OCI-LY1 (cell line): ENCODE data around the gene SLC51B.

Experiments used
- H2AFZ ChIP-seq: fragments of 200-600 bp; sonication (generic), shearing (Covaris generic); 2 replicates; pipeline ENCODE4 v1.6.0; 2014; ENCODE audit warnings: antibody characterized with exemption, mild to moderate bottlenecking, low read length
- H3F3A ChIP-seq: fragments of 200-600 bp; sonication (generic), shearing (Covaris generic); 2 replicates; pipeline ENCODE4 v1.6.0; 2014; ENCODE audit warnings: mild to moderate bottlenecking, antibody characterized with exemption, low read length, moderate library complexity; ENCODE audit not compliant: insufficient read depth
- H3K27ac ChIP-seq: fragments of 200-600 bp; sonication (generic); 2 replicates; pipeline ENCODE4 v1.5.1; 2014; ENCODE audit warnings: low read length, mixed run types, mild to moderate bottlenecking, low read depth; ENCODE audit not compliant: poor library complexity, severe bottlenecking
- H3K27me3 ChIP-seq: fragments of 200-600 bp; sonication (generic); 2 replicates; pipeline ENCODE4 v1.6.0; 2014; ENCODE audit warnings: antibody characterized with exemption, mild to moderate bottlenecking, low read length, moderate library complexity; ENCODE audit not compliant: insufficient read depth
- H3K36me3 ChIP-seq: fragments of 200-600 bp; sonication (generic); 2 replicates; pipeline ENCODE4 v1.6.1; 2014; ENCODE audit warnings: mild to moderate bottlenecking, antibody characterized with exemption, low read length, moderate library complexity, mixed read lengths; ENCODE audit not compliant: insufficient read depth
- H3K4me1 ChIP-seq: fragments of 200-600 bp; sonication (generic); 2 replicates; pipeline ENCODE4 v1.5.1; 2014; ENCODE audit warnings: mild to moderate bottlenecking, low read length, moderate library complexity; ENCODE audit not compliant: insufficient read depth, severe bottlenecking
- H3K4me2 ChIP-seq: fragments of 200-600 bp; sonication (generic), shearing (Covaris generic); 2 replicates; pipeline ENCODE4 v1.6.1; 2014; ENCODE audit warnings: low read length
- H3K4me3 ChIP-seq: fragments of 200-600 bp; sonication (generic); 2 replicates; pipeline ENCODE4 v1.5.1; 2014; ENCODE audit warnings: low read length, low read depth, mild to moderate bottlenecking, mixed read lengths; ENCODE audit not compliant: poor library complexity, severe bottlenecking
- H3K79me2 ChIP-seq: fragments of 200-600 bp; shearing (Covaris generic); 2 replicates; pipeline ENCODE4 v1.6.1; 2016; ENCODE audit warnings: mixed run types, low read length, mixed read lengths; ENCODE audit not compliant: insufficient read depth
- H3K9ac ChIP-seq: fragments of 200-600 bp; sonication (generic), shearing (Covaris generic); 2 replicates; pipeline ENCODE4 v1.6.1; 2014; ENCODE audit warnings: mild to moderate bottlenecking, low read length, mixed read lengths
- H3K9me2 ChIP-seq: fragments of 200-600 bp; sonication (generic), shearing (Covaris generic); 2 replicates; pipeline ENCODE4 v1.6.1; 2014; ENCODE audit warnings: low read depth, mild to moderate bottlenecking, low read length, mixed read lengths
- H3K9me3 ChIP-seq: fragments of 200-600 bp; shearing (Covaris generic); 2 replicates; pipeline ENCODE4 v1.6.1; 2014; ENCODE audit warnings: low read length, mixed read lengths
- H4K20me1 ChIP-seq: fragments of 200-600 bp; sonication (generic), shearing (Covaris generic); 2 replicates; pipeline ENCODE4 v1.6.0; 2016; ENCODE audit warnings: mild to moderate bottlenecking, low read length; ENCODE audit not compliant: insufficient read depth
- EZH2 ChIP-seq: fragments of 200-600 bp; sonication (generic), shearing (Covaris generic); IDR thresholded peaks from 2 replicates; pipeline ENCODE4 v1.8.0; 2017; ENCODE audit warnings: borderline replicate concordance, mixed run types, mild to moderate bottlenecking, antibody characterized with exemption, low read length, moderate library complexity, mixed read lengths
- TF ChIP-seq, protein P1 (sequence below): fragments of 200-600 bp; sonication (generic), shearing (Covaris generic); IDR thresholded peaks from 2 replicates; pipeline ENCODE4 v1.5.1; 2017; ENCODE audit warnings: mild to moderate bottlenecking, antibody characterized with exemption, low read length, moderate library complexity, mixed read lengths

The SLC51B gene

DNA sequence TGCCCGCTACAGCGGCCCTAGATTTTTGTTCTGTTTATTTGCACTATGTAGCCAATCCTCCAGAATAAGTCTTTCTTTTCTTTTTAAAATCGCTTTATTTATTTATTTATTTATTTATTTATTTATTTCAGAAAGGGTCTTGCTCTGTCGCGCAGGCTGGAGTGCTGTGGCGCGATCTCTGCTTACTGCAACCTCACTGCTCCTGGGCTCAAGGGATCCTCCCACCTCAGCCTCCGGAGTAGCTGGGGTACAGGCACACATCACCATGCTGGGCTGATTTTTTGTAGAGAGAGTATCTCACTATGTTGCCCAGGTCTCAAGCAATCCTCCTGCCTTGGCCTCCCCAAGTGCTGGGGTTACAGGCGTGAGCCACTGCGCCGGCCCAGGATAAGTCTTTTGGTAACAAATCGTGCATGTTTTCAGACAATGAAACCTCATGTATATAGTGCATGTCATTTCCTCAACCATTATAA lies 15.4 kb upstream of the SLC51B start:
- Histone ChIP-seq H3F3A (no peaks in the 10 kb centered on the region; the same call in 1 of the 2 replicates), H3K9me3 (no peaks in the 10 kb centered on the region), H3K36me3 (peaks cover 19% of the 10 kb centered on the region; the same call in 1 of the 2 replicates), H3K9me2 (no peaks in the 10 kb centered on the region), H3K4me2 (peak overlapping the region; percentile 93; the same call in 1 of the 2 replicates), H3K27me3 (no peaks in the 10 kb centered on the region), H3K9ac (no peak overlapping the region), H3K79me2 (peaks cover 5% of the 10 kb centered on the region), H4K20me1 (no peaks in the 10 kb centered on the region), H3K4me1 (peaks cover 15% of the 10 kb centered on the region), H3K4me3 (peak overlapping the region; percentile 88), H2AFZ (no peak overlapping the region), H3K27ac (no peak overlapping the region)
- TF ChIP-seq EZH2, result no peak
- TF ChIP-seq, protein P1, sequence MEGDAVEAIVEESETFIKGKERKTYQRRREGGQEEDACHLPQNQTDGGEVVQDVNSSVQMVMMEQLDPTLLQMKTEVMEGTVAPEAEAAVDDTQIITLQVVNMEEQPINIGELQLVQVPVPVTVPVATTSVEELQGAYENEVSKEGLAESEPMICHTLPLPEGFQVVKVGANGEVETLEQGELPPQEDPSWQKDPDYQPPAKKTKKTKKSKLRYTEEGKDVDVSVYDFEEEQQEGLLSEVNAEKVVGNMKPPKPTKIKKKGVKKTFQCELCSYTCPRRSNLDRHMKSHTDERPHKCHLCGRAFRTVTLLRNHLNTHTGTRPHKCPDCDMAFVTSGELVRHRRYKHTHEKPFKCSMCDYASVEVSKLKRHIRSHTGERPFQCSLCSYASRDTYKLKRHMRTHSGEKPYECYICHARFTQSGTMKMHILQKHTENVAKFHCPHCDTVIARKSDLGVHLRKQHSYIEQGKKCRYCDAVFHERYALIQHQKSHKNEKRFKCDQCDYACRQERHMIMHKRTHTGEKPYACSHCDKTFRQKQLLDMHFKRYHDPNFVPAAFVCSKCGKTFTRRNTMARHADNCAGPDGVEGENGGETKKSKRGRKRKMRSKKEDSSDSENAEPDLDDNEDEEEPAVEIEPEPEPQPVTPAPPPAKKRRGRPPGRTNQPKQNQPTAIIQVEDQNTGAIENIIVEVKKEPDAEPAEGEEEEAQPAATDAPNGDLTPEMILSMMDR, result no peak

DNA sequence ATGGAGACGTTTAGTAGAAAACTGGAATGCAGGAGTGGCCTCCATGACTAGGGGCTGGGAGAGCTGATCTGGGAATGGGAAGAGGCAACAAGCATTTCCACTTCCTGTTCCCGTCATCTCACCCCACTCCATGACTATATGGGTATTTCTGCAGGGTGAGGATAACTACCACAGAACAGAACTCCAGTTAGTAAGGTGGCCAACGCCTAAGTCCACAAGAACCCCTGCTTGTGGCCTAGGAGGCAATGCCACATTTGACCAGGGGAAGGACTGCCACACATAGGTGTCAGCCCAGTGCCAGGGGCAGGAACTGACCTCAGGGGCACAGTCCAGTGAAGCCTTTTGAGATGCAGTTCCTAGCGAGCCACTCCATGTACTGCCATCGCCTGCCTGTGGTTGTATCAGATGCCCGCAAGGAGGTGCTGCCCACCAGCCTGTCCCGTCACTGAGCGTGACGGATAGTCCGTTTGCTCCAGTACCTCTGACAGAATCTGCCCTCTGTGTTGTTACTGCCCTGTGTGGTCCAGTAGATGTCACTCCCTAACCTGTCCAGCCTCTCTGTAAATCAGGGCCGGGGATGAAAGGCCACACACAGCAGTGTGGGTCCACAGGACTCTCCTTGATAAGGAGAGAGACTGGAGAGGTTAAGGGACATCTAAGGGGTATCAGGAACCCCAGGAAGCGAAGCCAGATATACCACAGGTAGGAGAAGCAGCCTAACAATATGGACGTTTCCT lies 12.2 kb upstream of the SLC51B start:
- Histone ChIP-seq H3K4me2 (0 out of 2 replicates have a peak overlapping the region, but pooled peaks have one; percentile 4), H3K27ac (no peak overlapping the region), H3K79me2 (peaks cover 5% of the 10 kb centered on the region), H3F3A (no peaks in the 10 kb centered on the region), H4K20me1 (no peaks in the 10 kb centered on the region), H3K27me3 (no peaks in the 10 kb centered on the region), H3K9ac (no peak overlapping the region), H3K4me1 (peaks cover 11% of the 10 kb centered on the region), H2AFZ (no peak overlapping the region), H3K9me3 (no peaks in the 10 kb centered on the region), H3K9me2 (no peaks in the 10 kb centered on the region), H3K4me3 (no peak overlapping the region), H3K36me3 (no peaks in the 10 kb centered on the region)
- TF ChIP-seq, protein P1, result peak; percentile 75
- TF ChIP-seq EZH2, result no peak

DNA sequence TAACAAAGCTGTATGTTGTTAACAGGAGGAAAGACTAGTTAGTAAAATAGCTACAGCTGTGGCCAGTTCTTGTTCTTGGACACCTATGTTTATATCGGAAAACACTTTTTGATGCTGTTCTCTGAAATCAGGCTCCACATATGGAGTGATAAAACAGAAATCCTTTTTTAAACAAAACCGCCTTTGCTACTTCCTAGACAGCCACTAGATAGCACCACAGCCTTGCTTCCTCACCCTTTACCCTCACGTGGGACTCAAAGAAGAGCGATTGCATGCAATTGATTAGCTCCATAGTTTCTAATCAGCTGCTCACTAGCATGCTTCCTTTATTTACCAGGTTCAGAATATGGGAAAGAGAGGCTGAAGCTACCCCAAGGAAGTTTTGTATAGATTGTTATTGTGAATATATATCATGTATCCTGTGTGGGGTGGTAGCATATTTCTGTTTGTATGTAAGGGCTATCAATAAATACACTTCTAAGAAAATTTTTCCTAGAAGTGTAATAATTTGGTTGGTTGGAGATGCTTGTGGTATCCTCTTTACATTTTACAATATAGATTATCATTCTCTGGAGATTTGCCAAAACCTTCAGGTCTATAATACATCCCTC lies 11.4 kb upstream of the SLC51B start:
- Histone ChIP-seq H3F3A (no peaks in the 10 kb centered on the region), H3K79me2 (peaks cover under 1% of the 10 kb centered on the region), H3K9ac (no peak overlapping the region), H3K9me2 (no peaks in the 10 kb centered on the region), H2AFZ (no peak overlapping the region), H3K4me3 (no peak overlapping the region), H3K4me2 (no peak overlapping the region), H4K20me1 (no peaks in the 10 kb centered on the region), H3K9me3 (no peaks in the 10 kb centered on the region), H3K4me1 (peaks cover 3% of the 10 kb centered on the region), H3K27ac (no peak overlapping the region), H3K36me3 (no peaks in the 10 kb centered on the region), H3K27me3 (no peaks in the 10 kb centered on the region)
- TF ChIP-seq, protein P1, result peak; percentile 45
- TF ChIP-seq EZH2, result no peak
